A673 (cell line): ENCODE measurements around the gene ASB1. TPM values are rescaled to one million over a fixed set of nuclear protein-coding genes. Genes with fewer than 3 reads are reported as not detected.

Experiments used
- BruUV-seq: library from RNA; stranded (reverse); fragments of 400-500 nt; replicated peaks from 2 replicates; lab custom pipeline; 2021; lab: Mats Ljungman, UMichigan
- CTCF ChIA-PET: fragments of 300-600 bp; sonication (Branson Sonifier 250); formaldehyde crosslinking; loops from one replicate; lab custom pipeline; 2022; ENCODE audit warnings: antibody characterized with exemption; lab: Charles Lee
- POLR2A ChIA-PET: fragments of 300-600 bp; sonication (Branson Sonifier 250); formaldehyde crosslinking; loops from one replicate; lab custom pipeline; 2022; ENCODE audit warnings: antibody characterized with exemption; ENCODE audit not compliant: low non-redundant PET; lab: Charles Lee
- DNase-seq: peaks from one replicate; pipeline ENCODE4 v3.0.0-alpha.2; 2015; ENCODE audit warnings: low spot score
- H3K27ac ChIP-seq: fragments of 200-600 bp; sonication (generic); 2 replicates; pipeline ENCODE4 v1.5.1; 2016; ENCODE audit warnings: mixed run types, low read depth, mild to moderate bottlenecking, mixed read lengths, antibody characterized with exemption, low read length; ENCODE audit not compliant: poor library complexity, severe bottlenecking
- H3K27me3 ChIP-seq: fragments of 200-600 bp; sonication (generic); replicated peaks from 2 replicates; pipeline ENCODE4 v1.6.1; 2017; ENCODE audit warnings: mixed run types, low read depth, mild to moderate bottlenecking, mixed read lengths, antibody characterized with exemption, low read length; ENCODE audit not compliant: insufficient read depth, poor library complexity
- H3K36me3 ChIP-seq: fragments of 200-600 bp; sonication (generic); 2 replicates; pipeline ENCODE4 v1.6.1; 2016; ENCODE audit warnings: mixed run types, mild to moderate bottlenecking, mixed read lengths, antibody characterized with exemption, low read length; ENCODE audit not compliant: insufficient read depth, poor library complexity, severe bottlenecking
- H3K4me1 ChIP-seq: fragments of 200-600 bp; sonication (generic); 2 replicates; pipeline ENCODE4 v1.6.1; 2017; ENCODE audit warnings: mixed run types, mild to moderate bottlenecking, mixed read lengths, antibody characterized with exemption, low read length; ENCODE audit not compliant: insufficient read depth, poor library complexity, severe bottlenecking
- H3K4me3 ChIP-seq: fragments of 200-600 bp; sonication (generic); 2 replicates; pipeline ENCODE4 v1.5.1; 2016; ENCODE audit warnings: low read depth, mixed run types, mild to moderate bottlenecking, mixed read lengths, low read length; ENCODE audit not compliant: poor library complexity, severe bottlenecking
- H3K9me3 ChIP-seq: fragments of 200-600 bp; sonication (generic); 2 replicates; pipeline ENCODE4 v1.6.1; 2016; ENCODE audit warnings: mixed run types, low read depth, mild to moderate bottlenecking, mixed read lengths, antibody characterized with exemption, low read length; ENCODE audit not compliant: poor library complexity, severe bottlenecking
- EZH2 ChIP-seq: fragments of 200-600 bp; sonication (generic); IDR thresholded peaks from 2 replicates; pipeline ENCODE4 v1.6.1; 2017; ENCODE audit warnings: borderline replicate concordance, low read depth, mild to moderate bottlenecking, mixed read lengths, antibody characterized with exemption, low read length; ENCODE audit not compliant: poor library complexity, severe bottlenecking
- intact Hi-C: fragments of 100-400 bp; cut with micrococcal nuclease; formaldehyde crosslinking; loops from one replicate; pipeline ENCODE4 v1.10.0; 2022; ENCODE audit not compliant: unreplicated experiment
- total RNA-seq: library from RNA; stranded (reverse); gene quantifications from 2 replicates; pipeline ENCODE4 v1.2.3, GENCODE V29; 2021
- TF ChIP-seq, protein P1 (sequence below): fragments of 300-800, 200-600 bp; sonication (generic); conservative IDR thresholded peaks from 2 replicates; pipeline ENCODE4 v1.5.1; 2017; ENCODE audit warnings: low read depth, mild to moderate bottlenecking, antibody characterized with exemption, low read length, moderate library complexity, mixed read lengths

Gene ASB1
- total RNA-seq, 1 experiment from 2014 or later: 36.9 TPM

DNA sequence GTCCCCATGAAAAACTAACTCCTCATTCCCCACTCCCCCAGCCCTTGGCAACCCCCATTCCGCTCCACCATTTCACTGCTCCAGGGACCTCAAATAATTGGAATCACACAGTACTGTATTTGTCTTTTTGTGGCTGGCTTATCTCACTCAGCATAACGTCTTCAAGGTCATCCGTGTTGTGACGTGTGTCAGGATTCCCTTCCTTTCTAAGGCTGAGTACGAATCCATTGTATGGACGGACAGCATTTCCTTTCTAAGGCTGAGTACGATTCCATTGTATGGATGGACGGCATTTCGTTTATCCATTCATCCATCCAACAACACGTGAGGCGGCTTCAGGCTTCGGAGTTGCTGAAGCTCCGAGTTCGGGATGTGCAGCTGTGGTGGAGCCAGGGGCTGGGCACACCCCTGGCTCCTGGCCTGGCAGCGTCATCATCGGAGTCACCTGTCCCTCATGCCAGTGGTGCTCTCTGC lies 1.2 kb upstream of the ASB1 start:
- Histone ChIP-seq H3K4me1 (peaks cover 15% of the 10 kb centered on the region), H3K27ac (peak overlapping the region; percentile 10), H3K9me3 (no peaks in the 10 kb centered on the region), H3K27me3 (no peaks in the 10 kb centered on the region), H3K4me3 (peak overlapping the region; percentile 99), H3K36me3 (no peaks in the 10 kb centered on the region)
- TF ChIP-seq, protein P1, sequence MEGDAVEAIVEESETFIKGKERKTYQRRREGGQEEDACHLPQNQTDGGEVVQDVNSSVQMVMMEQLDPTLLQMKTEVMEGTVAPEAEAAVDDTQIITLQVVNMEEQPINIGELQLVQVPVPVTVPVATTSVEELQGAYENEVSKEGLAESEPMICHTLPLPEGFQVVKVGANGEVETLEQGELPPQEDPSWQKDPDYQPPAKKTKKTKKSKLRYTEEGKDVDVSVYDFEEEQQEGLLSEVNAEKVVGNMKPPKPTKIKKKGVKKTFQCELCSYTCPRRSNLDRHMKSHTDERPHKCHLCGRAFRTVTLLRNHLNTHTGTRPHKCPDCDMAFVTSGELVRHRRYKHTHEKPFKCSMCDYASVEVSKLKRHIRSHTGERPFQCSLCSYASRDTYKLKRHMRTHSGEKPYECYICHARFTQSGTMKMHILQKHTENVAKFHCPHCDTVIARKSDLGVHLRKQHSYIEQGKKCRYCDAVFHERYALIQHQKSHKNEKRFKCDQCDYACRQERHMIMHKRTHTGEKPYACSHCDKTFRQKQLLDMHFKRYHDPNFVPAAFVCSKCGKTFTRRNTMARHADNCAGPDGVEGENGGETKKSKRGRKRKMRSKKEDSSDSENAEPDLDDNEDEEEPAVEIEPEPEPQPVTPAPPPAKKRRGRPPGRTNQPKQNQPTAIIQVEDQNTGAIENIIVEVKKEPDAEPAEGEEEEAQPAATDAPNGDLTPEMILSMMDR: no peak
- no peak for TF ChIP-seq EZH2
- CTCF ChIA-PET: no interaction called here
- no peak for DNase-seq
- POLR2A ChIA-PET: interaction anchor here (0.6 kb wide), 1 partner anchor 366 kb away, joined by 5 read pairs; no protein-coding TSS in a partner anchor
- intact Hi-C loops: no loop called here
- no TSS peak for BruUV-seq

DNA sequence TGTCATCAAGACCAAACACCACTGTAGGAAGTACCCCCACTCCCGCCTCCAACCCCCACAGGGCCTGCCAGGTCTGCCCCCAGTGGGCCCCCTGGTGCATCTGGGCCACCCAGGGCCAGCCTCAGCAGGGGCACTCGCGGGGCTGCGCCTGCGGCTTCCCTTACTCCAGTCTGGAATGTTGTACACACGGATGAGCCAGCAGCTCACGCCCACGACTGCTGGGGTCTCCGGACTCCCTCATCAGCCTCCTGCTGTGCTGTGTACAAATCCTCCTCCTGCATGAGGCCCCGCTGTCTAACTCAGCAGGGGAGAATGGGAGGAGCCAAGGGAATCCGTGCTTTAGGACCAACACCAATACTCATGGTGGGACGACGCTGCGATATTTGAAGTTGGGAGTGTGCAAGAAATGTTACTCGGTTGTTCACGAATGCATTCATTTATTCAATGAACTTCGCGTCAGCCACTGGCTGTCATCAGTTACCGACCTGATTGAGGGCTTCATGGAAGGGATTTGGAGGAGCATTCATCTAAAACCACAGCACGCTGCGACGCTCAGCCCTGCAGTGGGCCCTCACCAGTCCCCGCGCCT lies 654 bp upstream of the ASB1 start:
- Histone ChIP-seq H3K9me3 (no peaks in the 10 kb centered on the region), H3K27ac (peak overlapping the region; percentile 92), H3K4me1 (peaks cover 15% of the 10 kb centered on the region), H3K4me3 (peak overlapping the region; percentile 99), H3K27me3 (no peaks in the 10 kb centered on the region), H3K36me3 (peaks cover 4% of the 10 kb centered on the region)
- ChIA-PET POLR2A (interaction anchor here (0.6 kb wide), 1 partner anchor 365 kb away, joined by 5 read pairs; no protein-coding TSS in a partner anchor), CTCF (no interaction called here)
- DNase-seq: peak; percentile 88
- BruUV-seq: no TSS peak
- intact Hi-C loops: no loop called here
- TF ChIP-seq EZH2: no peak
- TF ChIP-seq, protein P1: no peak

DNA sequence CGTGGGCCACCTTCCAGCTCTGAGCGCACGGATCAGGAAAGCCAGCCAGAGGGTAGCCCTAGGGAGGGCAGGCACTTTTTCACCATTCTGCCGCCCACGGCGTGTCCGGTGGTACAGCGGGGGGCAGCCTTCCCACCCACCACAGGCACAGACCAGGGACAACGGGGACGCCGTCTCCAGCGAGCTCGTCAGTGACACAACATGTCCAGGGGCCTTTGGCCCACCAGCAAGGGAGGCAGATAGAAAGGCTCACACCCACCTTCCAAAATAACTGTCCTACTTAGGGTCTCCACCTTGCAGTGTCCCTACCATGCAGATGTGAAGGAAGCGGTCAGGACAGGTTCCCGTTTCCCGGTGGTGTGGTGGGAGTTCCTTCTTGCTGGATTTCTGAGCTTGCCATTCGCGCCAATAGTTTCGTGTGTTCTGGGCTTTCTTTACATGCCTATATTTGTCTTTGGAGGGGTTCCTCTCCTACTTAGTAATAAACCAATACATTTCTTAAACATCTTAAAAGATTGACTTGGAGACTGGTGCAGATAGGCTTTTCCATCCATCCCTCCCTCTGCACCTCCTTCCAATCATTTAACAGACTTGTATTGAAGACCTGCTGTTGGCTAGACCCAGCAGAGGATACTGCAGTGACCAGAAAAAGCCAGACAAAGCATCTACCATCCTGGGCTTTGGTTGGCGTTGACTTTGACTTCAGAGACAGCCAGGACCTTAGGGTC lies 872 bp downstream of the ASB1 start:
- ChIA-PET POLR2A (no interaction called here), CTCF (interaction anchor here (0.6 kb wide), 1 partner anchor 10 kb away, joined by 4 read pairs; no protein-coding TSS in a partner anchor)
- peaks cover 4% of the 10 kb centered on the region for H3K36me3 ChIP-seq
- no TSS peak for BruUV-seq
- TF ChIP-seq, protein P1: no peak
- no peak for TF ChIP-seq EZH2
- intact Hi-C loops: no loop called here
- no peak for DNase-seq
- H3K4me3 ChIP-seq: peak overlapping the region; percentile 99
- no peaks in the 10 kb centered on the region for H3K27me3 ChIP-seq
- peaks cover 15% of the 10 kb centered on the region for H3K4me1 ChIP-seq
- peak overlapping the region; percentile 92 for H3K27ac ChIP-seq
- H3K9me3 ChIP-seq: no peaks in the 10 kb centered on the region
